NB4 (cell line): ENCODE results near the gene KRT6C.

Source experiments
- CTCF ChIP-seq: IDR thresholded peaks from one replicate; pipeline ENCODE4 v1.5.1; 2012; ENCODE audit warnings: low read depth, low read length
- MAX ChIP-seq: IDR thresholded peaks from 2 replicates; pipeline ENCODE4 v1.6.1; 2011; ENCODE audit warnings: low read depth, low read length
- MYC ChIP-seq: IDR thresholded peaks from 2 replicates; pipeline ENCODE4 v1.6.1; 2011; ENCODE audit warnings: low read depth, low read length
- POLR2A ChIP-seq: IDR thresholded peaks from 2 replicates; pipeline ENCODE4 v1.6.1; 2011; ENCODE audit warnings: mild to moderate bottlenecking; ENCODE audit not compliant: insufficient read length; ENCODE audit errors: extremely low read depth

- TF ChIP-seq POLR2A (no peak), CTCF (no peak), MAX (no peak), MYC (no peak)
Observed at GRCh38 chr12:52480073-52480472, 6.5 kb upstream of the KRT6C start.
